Fibroblast of villous mesenchyme (primary cell): ENCODE results near the gene LRRC14B. TPM values are rescaled to one million over a fixed set of nuclear protein-coding genes. Genes with fewer than 3 reads are reported as not detected.

ENCODE experiments used
- DNase-seq: peaks from one replicate; pipeline ENCODE4 v3.0.0-alpha.2; 2010; ENCODE audit warnings: low read depth
- H3K4me3 ChIP-seq: 2 replicates; pipeline ENCODE4 v1.5.1; 2011; ENCODE audit warnings: low read depth, mild to moderate bottlenecking, low read length
- total RNA-seq: library from RNA; depleted of rRNA; stranded (reverse); fragments of >200 nt; gene quantifications from 2 replicates; pipeline ENCODE4 v1.2.3, GENCODE V29; 2012
- TF ChIP-seq, protein P1 (sequence below): IDR thresholded peaks from 2 replicates; pipeline ENCODE4 v1.5.1; 2012; ENCODE audit warnings: low read depth, mild to moderate bottlenecking, low read length; ENCODE audit not compliant: insufficient read depth

Gene LRRC14B
- total RNA-seq, 1 donor, result not detected

- TF ChIP-seq, protein P1, sequence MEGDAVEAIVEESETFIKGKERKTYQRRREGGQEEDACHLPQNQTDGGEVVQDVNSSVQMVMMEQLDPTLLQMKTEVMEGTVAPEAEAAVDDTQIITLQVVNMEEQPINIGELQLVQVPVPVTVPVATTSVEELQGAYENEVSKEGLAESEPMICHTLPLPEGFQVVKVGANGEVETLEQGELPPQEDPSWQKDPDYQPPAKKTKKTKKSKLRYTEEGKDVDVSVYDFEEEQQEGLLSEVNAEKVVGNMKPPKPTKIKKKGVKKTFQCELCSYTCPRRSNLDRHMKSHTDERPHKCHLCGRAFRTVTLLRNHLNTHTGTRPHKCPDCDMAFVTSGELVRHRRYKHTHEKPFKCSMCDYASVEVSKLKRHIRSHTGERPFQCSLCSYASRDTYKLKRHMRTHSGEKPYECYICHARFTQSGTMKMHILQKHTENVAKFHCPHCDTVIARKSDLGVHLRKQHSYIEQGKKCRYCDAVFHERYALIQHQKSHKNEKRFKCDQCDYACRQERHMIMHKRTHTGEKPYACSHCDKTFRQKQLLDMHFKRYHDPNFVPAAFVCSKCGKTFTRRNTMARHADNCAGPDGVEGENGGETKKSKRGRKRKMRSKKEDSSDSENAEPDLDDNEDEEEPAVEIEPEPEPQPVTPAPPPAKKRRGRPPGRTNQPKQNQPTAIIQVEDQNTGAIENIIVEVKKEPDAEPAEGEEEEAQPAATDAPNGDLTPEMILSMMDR, result no peak
- H3K4me3 ChIP-seq, result no peak overlapping the region
- DNase-seq, result no peak
Measured at GRCh38 chr5:147751-148150, 43.5 kb upstream of the LRRC14B start.

DNA sequence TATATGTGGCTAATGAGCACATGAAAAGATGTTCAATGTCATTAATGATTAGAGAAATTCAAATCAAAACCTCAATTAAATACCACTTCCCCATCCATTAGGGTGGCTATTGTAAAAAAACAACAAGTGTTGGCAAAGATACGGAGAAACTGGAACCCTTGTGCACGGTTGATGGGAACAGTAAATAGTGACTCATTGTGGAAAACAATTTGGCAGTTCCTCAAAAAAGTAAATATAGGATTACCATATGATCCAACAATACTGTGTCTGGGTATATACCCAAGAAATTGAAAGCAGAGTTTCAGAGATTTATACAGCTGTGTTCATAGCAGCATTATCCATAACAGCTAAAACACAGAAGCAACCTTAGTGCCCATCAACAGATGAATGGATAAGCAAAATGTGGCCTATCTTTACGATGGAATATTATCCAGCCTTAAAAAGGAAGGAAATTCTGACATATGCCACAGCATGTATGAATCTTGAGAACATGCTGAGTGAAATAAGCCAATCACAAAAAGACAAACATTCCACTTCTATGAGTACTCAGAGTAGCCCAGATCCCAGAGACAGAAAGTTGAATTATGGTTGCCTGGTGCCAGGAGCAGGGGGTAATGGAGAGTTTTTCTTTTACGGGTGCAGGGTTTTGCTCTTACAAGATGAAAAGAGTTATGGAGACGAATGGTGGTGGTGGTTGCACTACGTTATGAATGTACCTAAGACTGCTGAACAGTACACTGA lies 41.4 kb upstream of the LRRC14B start:
- no peak overlapping the region for H3K4me3 ChIP-seq
- peak; percentile 20 for DNase-seq
- TF ChIP-seq, protein P1, result no peak

- TF ChIP-seq, protein P1, result no peak
- no peak for DNase-seq
- H3K4me3 ChIP-seq, result no peak overlapping the region
Measured at GRCh38 chr5:150746-151145, 40.5 kb upstream of the LRRC14B start.

- DNase-seq, result no peak
- TF ChIP-seq, protein P1, result no peak
- H3K4me3 ChIP-seq, result no peak overlapping the region
Measured at GRCh38 chr5:152077-152476, 39.2 kb upstream of the LRRC14B start.

- TF ChIP-seq, protein P1, result no peak
- H3K4me3 ChIP-seq, result no peak overlapping the region
- peak; percentile 12 for DNase-seq
Measured at GRCh38 chr5:153256-153655, 38.0 kb upstream of the LRRC14B start.

DNA sequence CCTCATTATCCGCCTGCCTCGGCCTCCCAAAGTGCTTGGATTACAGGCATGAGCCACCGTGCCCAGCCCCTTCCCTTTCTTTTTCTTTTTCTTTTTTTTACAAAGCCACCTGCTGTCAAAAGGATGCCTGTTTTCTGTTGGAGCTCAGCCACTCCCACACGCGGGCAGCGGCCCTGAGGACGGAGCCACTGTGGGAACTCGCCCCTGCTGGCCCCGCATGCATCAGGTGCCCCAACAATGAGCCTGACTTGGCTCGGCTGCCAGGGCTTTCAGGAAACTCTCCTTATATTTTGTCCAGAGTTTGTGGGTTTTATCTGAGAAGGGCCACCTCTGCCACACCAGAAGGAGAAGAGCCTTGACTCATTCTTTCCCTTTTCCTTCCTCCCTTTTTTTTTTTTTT lies 37.1 kb upstream of the LRRC14B start:
- no peak for DNase-seq
- TF ChIP-seq, protein P1, result no peak
- no peak overlapping the region for H3K4me3 ChIP-seq

GRCh38 chr5:154826-155225 lies 36.5 kb upstream of the LRRC14B start:
- TF ChIP-seq, protein P1, result no peak

More at GRCh38 chr5:154826-155225, 36.5 kb upstream of the LRRC14B start:
- no peak overlapping the region for H3K4me3 ChIP-seq
- DNase-seq, result no peak
